A673 (cell line): Measurements from ENCODE around the gene CDK5R2. TPM values are rescaled to one million over a fixed set of nuclear protein-coding genes. Genes with fewer than 3 reads are reported as not detected.

ENCODE experiments used
- BruUV-seq: library from RNA; stranded (reverse); fragments of 400-500 nt; replicated peaks from 2 replicates; lab custom pipeline; 2021; lab: Mats Ljungman, UMichigan
- CTCF ChIA-PET: fragments of 300-600 bp; sonication (Branson Sonifier 250); formaldehyde crosslinking; loops from one replicate; lab custom pipeline; 2022; ENCODE audit warnings: antibody characterized with exemption; lab: Charles Lee
- POLR2A ChIA-PET: fragments of 300-600 bp; sonication (Branson Sonifier 250); formaldehyde crosslinking; loops from one replicate; lab custom pipeline; 2022; ENCODE audit warnings: antibody characterized with exemption; ENCODE audit not compliant: low non-redundant PET; lab: Charles Lee
- DNase-seq: peaks from one replicate; pipeline ENCODE4 v3.0.0-alpha.2; 2015; ENCODE audit warnings: low spot score
- H3K27ac ChIP-seq: fragments of 200-600 bp; sonication (generic); 2 replicates; pipeline ENCODE4 v1.5.1; 2016; ENCODE audit warnings: mixed run types, low read depth, mild to moderate bottlenecking, mixed read lengths, antibody characterized with exemption, low read length; ENCODE audit not compliant: poor library complexity, severe bottlenecking
- H3K27me3 ChIP-seq: fragments of 200-600 bp; sonication (generic); replicated peaks from 2 replicates; pipeline ENCODE4 v1.6.1; 2017; ENCODE audit warnings: mixed run types, low read depth, mild to moderate bottlenecking, mixed read lengths, antibody characterized with exemption, low read length; ENCODE audit not compliant: insufficient read depth, poor library complexity
- H3K36me3 ChIP-seq: fragments of 200-600 bp; sonication (generic); 2 replicates; pipeline ENCODE4 v1.6.1; 2016; ENCODE audit warnings: mixed run types, mild to moderate bottlenecking, mixed read lengths, antibody characterized with exemption, low read length; ENCODE audit not compliant: insufficient read depth, poor library complexity, severe bottlenecking
- H3K4me1 ChIP-seq: fragments of 200-600 bp; sonication (generic); 2 replicates; pipeline ENCODE4 v1.6.1; 2017; ENCODE audit warnings: mixed run types, mild to moderate bottlenecking, mixed read lengths, antibody characterized with exemption, low read length; ENCODE audit not compliant: insufficient read depth, poor library complexity, severe bottlenecking
- H3K4me3 ChIP-seq: fragments of 200-600 bp; sonication (generic); 2 replicates; pipeline ENCODE4 v1.5.1; 2016; ENCODE audit warnings: low read depth, mixed run types, mild to moderate bottlenecking, mixed read lengths, low read length; ENCODE audit not compliant: poor library complexity, severe bottlenecking
- H3K9me3 ChIP-seq: fragments of 200-600 bp; sonication (generic); 2 replicates; pipeline ENCODE4 v1.6.1; 2016; ENCODE audit warnings: mixed run types, low read depth, mild to moderate bottlenecking, mixed read lengths, antibody characterized with exemption, low read length; ENCODE audit not compliant: poor library complexity, severe bottlenecking
- EZH2 ChIP-seq: fragments of 200-600 bp; sonication (generic); IDR thresholded peaks from 2 replicates; pipeline ENCODE4 v1.6.1; 2017; ENCODE audit warnings: borderline replicate concordance, low read depth, mild to moderate bottlenecking, mixed read lengths, antibody characterized with exemption, low read length; ENCODE audit not compliant: poor library complexity, severe bottlenecking
- intact Hi-C: fragments of 100-400 bp; cut with micrococcal nuclease; formaldehyde crosslinking; loops from one replicate; pipeline ENCODE4 v1.10.0; 2022; ENCODE audit not compliant: unreplicated experiment
- total RNA-seq: library from RNA; stranded (reverse); gene quantifications from 2 replicates; pipeline ENCODE4 v1.2.3, GENCODE V29; 2021
- TF ChIP-seq, protein P1 (sequence below): fragments of 300-800, 200-600 bp; sonication (generic); conservative IDR thresholded peaks from 2 replicates; pipeline ENCODE4 v1.5.1; 2017; ENCODE audit warnings: low read depth, mild to moderate bottlenecking, antibody characterized with exemption, low read length, moderate library complexity, mixed read lengths

Gene CDK5R2
- total RNA-seq, 1 experiment from 2014 or later, result 0.37 TPM

DNA sequence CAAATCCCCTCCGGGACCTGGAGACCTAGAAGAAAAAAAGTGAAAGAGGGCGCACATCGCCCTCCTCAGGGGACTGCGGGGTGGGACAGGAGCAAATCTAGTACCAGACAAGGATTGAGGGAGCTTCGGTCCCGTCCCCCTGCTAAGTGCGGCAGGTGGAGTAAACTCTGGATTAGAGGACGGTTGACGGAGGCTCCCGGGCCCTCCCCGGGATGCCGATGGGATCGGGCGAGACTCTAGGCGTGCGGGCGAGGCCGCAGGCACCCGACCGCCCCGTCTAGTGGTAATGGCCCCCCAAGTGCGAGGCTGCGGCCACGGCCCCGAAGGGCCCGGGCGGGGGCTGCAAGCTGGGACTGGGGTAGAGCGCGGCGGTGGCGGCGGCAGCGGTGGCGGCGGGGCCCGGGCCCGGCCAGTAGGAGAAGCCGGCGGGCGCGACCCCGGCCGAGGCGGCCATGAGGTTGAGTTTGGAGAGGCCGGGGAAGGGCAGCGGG is 22.0 kb downstream of the CDK5R2 start:
- no TSS peak for BruUV-seq
- H3K27me3 ChIP-seq, result peaks cover 40% of the 10 kb centered on the region
- no peak overlapping the region for H3K4me3 ChIP-seq
- no peak overlapping the region for H3K27ac ChIP-seq
- intact Hi-C loops, result loop anchor here (5.0 kb wide), 2 partner anchors 129 to 176 kb away; no protein-coding TSS in a partner anchor
- DNase-seq, result no peak
- TF ChIP-seq EZH2, result no peak
- TF ChIP-seq, protein P1, sequence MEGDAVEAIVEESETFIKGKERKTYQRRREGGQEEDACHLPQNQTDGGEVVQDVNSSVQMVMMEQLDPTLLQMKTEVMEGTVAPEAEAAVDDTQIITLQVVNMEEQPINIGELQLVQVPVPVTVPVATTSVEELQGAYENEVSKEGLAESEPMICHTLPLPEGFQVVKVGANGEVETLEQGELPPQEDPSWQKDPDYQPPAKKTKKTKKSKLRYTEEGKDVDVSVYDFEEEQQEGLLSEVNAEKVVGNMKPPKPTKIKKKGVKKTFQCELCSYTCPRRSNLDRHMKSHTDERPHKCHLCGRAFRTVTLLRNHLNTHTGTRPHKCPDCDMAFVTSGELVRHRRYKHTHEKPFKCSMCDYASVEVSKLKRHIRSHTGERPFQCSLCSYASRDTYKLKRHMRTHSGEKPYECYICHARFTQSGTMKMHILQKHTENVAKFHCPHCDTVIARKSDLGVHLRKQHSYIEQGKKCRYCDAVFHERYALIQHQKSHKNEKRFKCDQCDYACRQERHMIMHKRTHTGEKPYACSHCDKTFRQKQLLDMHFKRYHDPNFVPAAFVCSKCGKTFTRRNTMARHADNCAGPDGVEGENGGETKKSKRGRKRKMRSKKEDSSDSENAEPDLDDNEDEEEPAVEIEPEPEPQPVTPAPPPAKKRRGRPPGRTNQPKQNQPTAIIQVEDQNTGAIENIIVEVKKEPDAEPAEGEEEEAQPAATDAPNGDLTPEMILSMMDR, result peak; percentile 36
- CTCF ChIA-PET, result interaction anchor here (1.3 kb wide), 1 partner anchor 174 kb away, joined by 4 read pairs; no protein-coding TSS in a partner anchor
- POLR2A ChIA-PET, result no interaction called here
- no peaks in the 10 kb centered on the region for H3K36me3 ChIP-seq
- peaks cover 14% of the 10 kb centered on the region for H3K4me1 ChIP-seq
- no peaks in the 10 kb centered on the region for H3K9me3 ChIP-seq

DNA sequence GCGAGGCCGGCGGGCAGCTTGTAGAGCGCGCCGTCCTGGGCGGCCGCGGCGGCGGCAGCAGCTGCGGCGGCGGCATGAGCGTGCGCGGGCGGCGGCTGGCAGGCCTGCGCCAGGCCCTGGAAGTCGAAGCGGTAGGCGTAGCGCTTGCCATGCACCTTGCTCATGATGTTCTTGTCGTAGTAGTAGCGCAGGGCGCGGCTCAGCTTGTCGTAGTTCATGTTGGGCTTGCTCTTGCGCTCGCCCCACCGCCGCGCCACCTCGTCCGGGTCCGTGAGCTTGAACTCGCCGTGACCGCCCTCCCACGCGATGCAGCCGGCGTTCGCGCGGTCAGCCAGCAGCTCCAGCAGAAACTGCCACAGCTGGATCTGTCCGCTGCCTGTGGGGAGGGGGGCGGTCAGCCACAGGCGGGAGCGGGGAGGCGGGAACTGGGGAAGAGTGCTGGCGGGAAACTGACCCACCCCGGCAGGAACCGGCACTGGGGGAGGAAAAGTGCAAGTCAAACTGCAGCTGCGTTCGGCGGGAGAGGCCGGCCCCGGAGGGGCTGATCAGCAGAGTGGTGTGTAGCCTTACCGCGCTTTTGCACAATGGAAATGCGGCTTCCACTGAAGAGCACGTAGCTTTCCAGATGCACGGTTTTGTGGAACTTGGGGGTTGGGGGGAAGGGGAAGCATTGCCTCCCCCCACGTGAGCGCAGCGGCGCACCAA is 22.6 kb downstream of the CDK5R2 start:
- no peak overlapping the region for H3K4me3 ChIP-seq
- H3K4me1 ChIP-seq, result peaks cover 14% of the 10 kb centered on the region
- ChIA-PET POLR2A (no interaction called here), CTCF (interaction anchor here (1.3 kb wide), 1 partner anchor 173 kb away, joined by 4 read pairs; no protein-coding TSS in a partner anchor)
- H3K9me3 ChIP-seq, result no peaks in the 10 kb centered on the region
- no peak overlapping the region for H3K27ac ChIP-seq
- no TSS peak for BruUV-seq
- intact Hi-C loops, result loop anchor here (5.0 kb wide), 2 partner anchors 130 to 175 kb away; no protein-coding TSS in a partner anchor
- TF ChIP-seq, protein P1, result no peak
- TF ChIP-seq EZH2, result no peak
- no peaks in the 10 kb centered on the region for H3K36me3 ChIP-seq
- H3K27me3 ChIP-seq, result peaks cover 45% of the 10 kb centered on the region
- DNase-seq, result no peak

DNA sequence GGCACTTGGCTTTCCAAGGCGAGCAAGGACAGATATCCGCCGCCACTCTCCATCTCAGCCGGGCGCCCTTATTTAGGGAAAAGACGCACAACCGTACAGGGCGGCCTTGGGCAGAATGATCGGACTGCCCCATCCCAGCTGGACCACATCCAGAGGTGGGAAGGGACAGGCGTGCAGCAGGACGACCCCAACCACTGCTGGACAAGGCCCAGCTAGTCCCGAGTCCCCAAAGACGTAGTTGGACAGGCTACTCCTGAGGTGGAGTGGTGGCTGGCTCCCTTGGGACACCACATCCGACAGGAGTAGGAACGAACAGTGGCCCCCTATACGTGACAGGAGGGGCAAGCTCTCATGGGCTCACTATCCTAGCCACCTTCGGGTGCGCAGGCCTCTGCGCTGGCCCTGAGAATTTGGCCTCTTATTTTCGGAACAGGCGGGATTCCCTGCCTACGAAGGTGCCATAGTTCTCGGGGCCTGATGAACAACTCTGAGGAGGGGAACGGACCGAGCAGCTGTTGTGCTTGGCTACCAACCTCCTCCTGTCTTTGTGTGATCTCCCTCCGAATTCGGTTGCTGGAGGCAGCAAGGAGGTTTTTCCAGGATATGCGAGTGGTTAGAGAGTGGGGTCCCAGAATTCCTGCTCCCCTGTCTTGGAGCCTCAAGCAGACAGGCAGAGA is 23.3 kb downstream of the CDK5R2 start:
- TF ChIP-seq, protein P1, result no peak
- TF ChIP-seq EZH2, result no peak
- H3K4me1 ChIP-seq, result peaks cover 14% of the 10 kb centered on the region
- H3K9me3 ChIP-seq, result no peaks in the 10 kb centered on the region
- H3K4me3 ChIP-seq, result no peak overlapping the region
- intact Hi-C loops, result loop anchor here (5.0 kb wide), 2 partner anchors 130 to 175 kb away; no protein-coding TSS in a partner anchor
- peaks cover 45% of the 10 kb centered on the region for H3K27me3 ChIP-seq
- BruUV-seq, result no TSS peak
- CTCF ChIA-PET, result interaction anchor here (1.3 kb wide), 1 partner anchor 172 kb away, joined by 4 read pairs; no protein-coding TSS in a partner anchor
- no peaks in the 10 kb centered on the region for H3K36me3 ChIP-seq
- no peak for DNase-seq
- POLR2A ChIA-PET, result no interaction called here
- no peak overlapping the region for H3K27ac ChIP-seq
